Breast epithelium (tissue), 3 donors: ENCODE measurements around the gene NAT9.

ENCODE experiments used
- POLR2A ChIP-seq: fragments of 450-650 bp; IDR thresholded peaks from one replicate; pipeline ENCODE4 v1.6.1; 2016; ENCODE audit warnings: antibody characterized with exemption, mild to moderate bottlenecking, moderate library complexity
- POLR2AphosphoS5 ChIP-seq, 3 donors: sonication (generic); formaldehyde crosslinking; IDR thresholded peaks; one replicate each; pipeline ENCODE4 v1.6.1; 2017; ENCODE audit warnings: antibody characterized with exemption in 3 of 3
- TF ChIP-seq, protein P1 (sequence below), 3 donors: fragments of 450-650 bp; IDR thresholded peaks; one replicate each; pipeline ENCODE4 v1.5.1; 2016 to 2017; ENCODE audit warnings: antibody characterized with exemption in 3 of 3, mild to moderate bottlenecking in 3 of 3, moderate library complexity in 3 of 3

DNA sequence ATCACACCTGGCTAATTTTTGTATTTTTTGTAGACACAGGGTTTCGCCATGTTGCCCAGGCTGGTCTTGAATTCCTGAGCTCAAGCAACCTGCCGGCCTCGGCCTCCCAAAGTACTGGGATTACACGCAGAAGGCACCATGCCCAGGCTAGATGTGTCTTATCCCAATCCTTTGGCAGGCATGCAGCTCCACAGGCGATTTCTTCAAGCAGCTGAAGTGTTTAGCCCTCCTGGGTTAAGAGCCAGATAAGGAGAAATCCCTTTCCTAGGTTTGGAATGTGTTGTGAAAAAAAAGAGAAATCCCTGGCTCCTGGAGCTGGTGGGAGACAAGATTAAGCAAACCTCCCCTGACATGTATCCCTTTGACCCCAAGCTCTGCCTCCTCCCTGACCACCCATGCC is 29.8 kb downstream of the NAT9 start:
- TF ChIP-seq, protein P1, sequence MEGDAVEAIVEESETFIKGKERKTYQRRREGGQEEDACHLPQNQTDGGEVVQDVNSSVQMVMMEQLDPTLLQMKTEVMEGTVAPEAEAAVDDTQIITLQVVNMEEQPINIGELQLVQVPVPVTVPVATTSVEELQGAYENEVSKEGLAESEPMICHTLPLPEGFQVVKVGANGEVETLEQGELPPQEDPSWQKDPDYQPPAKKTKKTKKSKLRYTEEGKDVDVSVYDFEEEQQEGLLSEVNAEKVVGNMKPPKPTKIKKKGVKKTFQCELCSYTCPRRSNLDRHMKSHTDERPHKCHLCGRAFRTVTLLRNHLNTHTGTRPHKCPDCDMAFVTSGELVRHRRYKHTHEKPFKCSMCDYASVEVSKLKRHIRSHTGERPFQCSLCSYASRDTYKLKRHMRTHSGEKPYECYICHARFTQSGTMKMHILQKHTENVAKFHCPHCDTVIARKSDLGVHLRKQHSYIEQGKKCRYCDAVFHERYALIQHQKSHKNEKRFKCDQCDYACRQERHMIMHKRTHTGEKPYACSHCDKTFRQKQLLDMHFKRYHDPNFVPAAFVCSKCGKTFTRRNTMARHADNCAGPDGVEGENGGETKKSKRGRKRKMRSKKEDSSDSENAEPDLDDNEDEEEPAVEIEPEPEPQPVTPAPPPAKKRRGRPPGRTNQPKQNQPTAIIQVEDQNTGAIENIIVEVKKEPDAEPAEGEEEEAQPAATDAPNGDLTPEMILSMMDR (IDR thresholded peaks at IDR 0.05): no peak
- TF ChIP-seq POLR2A: no peak
- no peak for TF ChIP-seq POLR2AphosphoS5 (IDR thresholded peaks at IDR 0.05)
